ENCODE measurements around the gene LSM10. TPM values are rescaled to one million over a fixed set of nuclear protein-coding genes. Genes with fewer than 3 reads are reported as not detected.

The LSM10 gene
- total and polyA plus RNA-seq, 10 donors: 42.9 to 87.6 (median 59.2) TPM

GRCh38 chr1:36352910-36353878 is 44.5 kb downstream of the LSM10 start:
- Histone ChIP-seq H3K27ac (peak overlapping the region in 7 of 8 donors; percentile 27 to 86 (median 79)), H3K4me1 (peaks cover 40 to 61% (median 48%) of the 10 kb centered on the region in 6 donors), H3K27me3 (replicated peaks in 1 of 7) (no peaks in the 10 kb centered on the region), H3K4me3 (no peak overlapping the region), H3K36me3 (peaks cover 0 to 97% (median 47%) of the 10 kb centered on the region in 6 donors), H3K9me3 (no peaks in the 10 kb centered on the region)
- WGBS, 5 donors: 73 to 80% (median 79%) methylated on average over 13 to 15 of the region's 15 CpGs
- TF ChIP-seq POLR2A (IDR thresholded peaks at IDR 0.05): no peak
- peak in 1 of 3 donors; percentile 19 for TF ChIP-seq POLR2AphosphoS5 (IDR thresholded peaks at IDR 0.05)
- intact Hi-C loops (cut with DNase I; ENCODE audit: low total_unique reads): no loop called here
- peak; percentile 51 for DNase-seq

GRCh38 chr1:36352125-36352909 is 45.4 kb downstream of the LSM10 start:
- H3K4me1 ChIP-seq: peaks cover 40 to 64% (median 48%) of the 10 kb centered on the region in 6 donors
- H3K36me3 ChIP-seq: peaks cover 0 to 97% (median 46%) of the 10 kb centered on the region in 6 donors
- intact Hi-C loops (cut with DNase I; ENCODE audit: low total_unique reads): no loop called here
- no peak overlapping the region for H3K4me3 ChIP-seq
- peak in 2 of 3 donors; percentile 53 to 57 for TF ChIP-seq POLR2AphosphoS5 (IDR thresholded peaks at IDR 0.05)
- TF ChIP-seq CTCF (IDR thresholded peaks at IDR 0.05 in 8 of 11, conservative IDR thresholded peaks at IDR 0.05 in 3 of 11): no peak
- DNase-seq: no peak
- WGBS, 5 donors: 50 to 73% (median 71%) methylated on average over 9 to 13 of the region's 13 CpGs
- H3K27me3 ChIP-seq (replicated peaks in 1 of 7): no peaks in the 10 kb centered on the region
- peak overlapping the region in 7 of 8 donors; percentile 27 to 86 (median 79) for H3K27ac ChIP-seq
- no peaks in the 10 kb centered on the region for H3K9me3 ChIP-seq

GRCh38 chr1:36351227-36351977 is 46.3 kb downstream of the LSM10 start:
- Histone ChIP-seq H3K4me3 (peak overlapping the region in 1 of 8 donors; percentile 43), H3K27me3 (replicated peaks in 1 of 7) (no peaks in the 10 kb centered on the region), H3K36me3 (peaks cover 0 to 97% (median 51%) of the 10 kb centered on the region in 6 donors), H3K4me1 (peaks cover 40 to 64% (median 48%) of the 10 kb centered on the region in 6 donors), H3K9me3 (no peaks in the 10 kb centered on the region), H3K27ac (peak overlapping the region in 7 of 8 donors; percentile 78 to 86 (median 79))
- intact Hi-C loops (cut with DNase I; ENCODE audit: low total_unique reads): no loop called here
- DNase-seq: peak; percentile 75
- 66 to 72% (median 70%) methylated on average over 11 to 14 of the region's 14 CpGs for WGBS, 5 donors
- TF ChIP-seq POLR2AphosphoS5 (IDR thresholded peaks at IDR 0.05): no peak
- TF ChIP-seq CTCF (IDR thresholded peaks at IDR 0.05 in 8 of 11, conservative IDR thresholded peaks at IDR 0.05 in 3 of 11): peak in 1 of 11 experiments; percentile 14
- no peak for TF ChIP-seq POLR2A (IDR thresholded peaks at IDR 0.05)

GRCh38 chr1:36350659-36351226 is 47.0 kb downstream of the LSM10 start:
- TF ChIP-seq CTCF (IDR thresholded peaks at IDR 0.05 in 8 of 11, conservative IDR thresholded peaks at IDR 0.05 in 3 of 11) (no peak), POLR2A (IDR thresholded peaks at IDR 0.05) (no peak), POLR2AphosphoS5 (IDR thresholded peaks at IDR 0.05) (peak; percentile 8 to 74 (median 56))
- peak overlapping the region in 1 of 8 donors; percentile 43 for H3K4me3 ChIP-seq
- no peaks in the 10 kb centered on the region for H3K9me3 ChIP-seq
- no peaks in the 10 kb centered on the region for H3K27me3 ChIP-seq (replicated peaks in 1 of 7)
- 12 to 25% (median 21%) methylated on average over 9 to 13 of the region's 13 CpGs for WGBS, 5 donors
- H3K4me1 ChIP-seq: peaks cover 40 to 64% (median 48%) of the 10 kb centered on the region in 6 donors
- H3K27ac ChIP-seq: peak overlapping the region; percentile 63 to 86 (median 78)
- H3K36me3 ChIP-seq: peaks cover 0 to 97% (median 52%) of the 10 kb centered on the region in 6 donors
- intact Hi-C loops (cut with DNase I; ENCODE audit: low total_unique reads): no loop called here
- peak; percentile 85 for DNase-seq

Data from spleen (tissue), 11 donors.